RPMI8226 (cell line): ENCODE measurements around the gene RPS17.
"Not testable (repeated sequence)": the region's sequence is repeated elsewhere in the genome, so short reads cannot be mapped to it uniquely, and the experiment has no call there.

Experiments
- DNase-seq: peaks from one replicate; pipeline ENCODE4 v3.0.0-alpha.2; 2015

The RPS17 gene

DNA sequence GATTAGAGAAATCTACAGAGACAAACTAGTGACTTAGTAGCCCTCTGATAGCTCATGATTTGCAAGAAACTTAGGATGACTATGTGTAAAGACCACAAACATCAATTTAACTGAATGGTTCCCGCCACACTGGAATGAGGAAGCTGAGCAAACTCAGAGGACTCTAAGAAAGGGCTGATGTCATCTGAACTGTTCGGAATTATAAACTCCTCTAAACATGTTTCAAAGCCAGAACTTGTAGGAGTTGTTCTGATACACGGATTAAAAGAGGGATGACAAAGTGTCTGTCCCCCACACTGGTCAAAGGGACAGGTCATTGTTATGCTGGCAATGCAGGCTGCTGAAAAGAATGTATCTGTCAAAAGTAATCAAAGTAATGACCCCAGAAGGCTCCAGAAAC lies 34.4 kb downstream of the RPS17 start:
- DNase-seq: not testable (repeated sequence)

DNA sequence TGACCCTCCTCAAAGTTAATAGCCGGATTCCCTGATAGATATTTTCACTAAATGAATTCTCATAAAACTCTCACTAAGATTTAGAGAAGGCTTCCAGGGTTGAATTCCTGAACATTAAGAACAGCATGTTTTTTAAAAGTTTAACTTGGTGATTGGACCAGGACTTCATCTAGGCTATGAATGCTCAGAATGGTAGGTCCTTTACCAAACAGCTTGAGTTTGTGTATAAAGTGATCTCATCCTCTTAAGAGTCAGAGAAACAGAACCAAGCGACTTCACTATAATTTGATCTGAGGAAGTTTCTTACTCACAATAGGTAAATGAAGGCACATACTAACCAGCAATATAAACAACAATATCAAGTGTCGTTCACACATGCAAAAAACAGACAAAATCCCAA lies 36.2 kb downstream of the RPS17 start:
- DNase-seq: not testable (repeated sequence)

- DNase-seq: not testable (repeated sequence)
Observed at GRCh38 chr15:82502700-82503339, 37.4 kb downstream of the RPS17 start.

- not testable (repeated sequence) for DNase-seq
Observed at GRCh38 chr15:82500772-82501171, 39.5 kb downstream of the RPS17 start.

DNA sequence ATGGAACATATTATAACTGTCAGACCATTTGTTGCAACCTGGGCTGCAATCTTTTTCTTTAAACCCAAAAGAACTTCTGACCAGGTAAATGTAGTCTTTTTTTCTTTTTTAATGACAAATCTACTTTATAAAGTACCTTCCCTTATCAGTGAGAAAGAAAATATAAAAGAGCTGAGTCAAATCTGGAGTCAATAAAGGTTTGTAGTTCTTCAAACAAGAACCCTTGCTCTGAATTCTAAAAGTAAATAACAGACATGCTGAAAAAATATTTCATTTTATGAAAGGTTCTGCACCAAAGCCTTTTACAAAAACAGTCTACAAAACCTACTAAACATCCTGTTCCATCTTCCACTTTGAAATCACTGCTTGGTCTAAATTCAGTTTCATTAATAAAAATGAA lies 42.3 kb downstream of the RPS17 start:
- DNase-seq: not testable (repeated sequence)

DNA sequence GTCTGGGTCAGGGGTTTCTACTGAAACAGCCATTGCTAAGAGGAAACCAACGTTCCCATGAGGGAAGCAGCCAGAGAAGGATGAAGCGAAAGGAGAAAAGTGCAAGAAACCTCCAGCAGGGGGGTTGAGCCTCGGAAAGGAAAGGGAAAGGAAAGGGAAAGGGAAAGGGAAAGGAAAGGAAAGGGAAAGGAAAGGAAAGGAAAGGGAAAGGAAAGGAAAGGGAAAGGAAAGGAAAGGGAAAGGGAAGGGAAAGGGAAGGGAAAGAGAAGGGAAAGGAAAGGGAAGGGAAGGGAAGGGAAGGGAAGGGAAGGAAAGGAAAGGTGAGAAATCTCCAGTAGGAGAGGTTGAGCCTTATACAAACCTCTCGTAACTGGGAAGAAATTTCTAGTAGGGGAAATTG lies 52.0 kb downstream of the RPS17 start:
- not testable (repeated sequence) for DNase-seq

GRCh38 chr15:82487045-82487444 lies 53.2 kb downstream of the RPS17 start:
- not testable (repeated sequence) for DNase-seq
